Muscle layer of duodenum (tissue), 2 donors: ENCODE measurements around the gene CRB3.
"Not testable (repeated sequence)": the region's sequence is repeated elsewhere in the genome, so short reads cannot be mapped to it uniquely, and the experiment has no call there.

ENCODE experiments used
- H3K27ac ChIP-seq: one replicate; pipeline ENCODE4 v1.7.0; 2013; ENCODE audit warnings: mild to moderate bottlenecking, low read length
- H3K27me3 ChIP-seq: one replicate; pipeline ENCODE4 v1.7.0; 2013; ENCODE audit warnings: low read depth, mild to moderate bottlenecking, control low read depth, low read length
- H3K36me3 ChIP-seq, 2 donors: one replicate each; pipeline ENCODE4 v1.7.0; 2013; ENCODE audit warnings: low read length in 2 of 2, control low read depth in 1 of 2, mild to moderate bottlenecking in 1 of 2; ENCODE audit not compliant: insufficient read depth in 2 of 2, control insufficient read depth in 1 of 2
- H3K4me1 ChIP-seq, 2 donors: one replicate each; pipeline ENCODE4 v1.7.0; 2013; ENCODE audit warnings: low read length in 2 of 2, mild to moderate bottlenecking in 2 of 2, control low read depth in 1 of 2, moderate library complexity in 1 of 2; ENCODE audit not compliant: insufficient read depth in 2 of 2, control insufficient read depth in 1 of 2
- H3K4me3 ChIP-seq, 2 donors: one replicate each; pipeline ENCODE4 v1.7.0; 2013; ENCODE audit warnings: low read length in 2 of 2, low read depth in 1 of 2, mild to moderate bottlenecking in 1 of 2
- H3K9me3 ChIP-seq, 2 donors: one replicate each; pipeline ENCODE4 v1.7.0; 2013; ENCODE audit warnings: low read length in 2 of 2, control low read depth in 1 of 2, mild to moderate bottlenecking in 1 of 2; ENCODE audit not compliant: control insufficient read depth in 1 of 2
- donor health status: healthy.

CRB3 gene

GRCh38 chr19:6500837-6501739, 37.0 kb downstream of the CRB3 start:
- H3K4me3 ChIP-seq = peak overlapping the region in 1 of 2 donors; percentile 62
- no peaks in the 10 kb centered on the region for H3K36me3 ChIP-seq
- no peak overlapping the region for H3K27ac ChIP-seq
- H3K4me1 ChIP-seq = peaks cover 0 to 14% of the 10 kb centered on the region in 2 donors
- peaks cover 25% of the 10 kb centered on the region for H3K27me3 ChIP-seq
- no peaks in the 10 kb centered on the region for H3K9me3 ChIP-seq

GRCh38 chr19:6501740-6502648, 37.9 kb downstream of the CRB3 start, which contains the start of gene TUBB4A:
Gene TUBB4A (minus strand): TSS chr19:6502309. CDS start chr19:6502212, 97 bp downstream.
- Histone ChIP-seq H3K4me1 (peaks cover 0 to 14% of the 10 kb centered on the region in 2 donors), H3K27ac (no peak within 1 kb of the TSS), H3K9me3 (no peaks in the 10 kb centered on the region), H3K4me3 (peak within 1 kb of the TSS in 1 of 2 donors; percentile 62), H3K36me3 (no peaks in the 10 kb centered on the region), H3K27me3 (peaks cover 25% of the 10 kb centered on the region)

GRCh38 chr19:6503407-6504201, 39.5 kb downstream of the CRB3 start:
- Histone ChIP-seq H3K4me1 (peaks cover 0 to 14% of the 10 kb centered on the region in 2 donors), H3K9me3 (no peaks in the 10 kb centered on the region), H3K27me3 (peaks cover 25% of the 10 kb centered on the region), H3K27ac (no peak overlapping the region), H3K36me3 (no peaks in the 10 kb centered on the region), H3K4me3 (no peak overlapping the region)

- not testable (repeated sequence) for H3K4me1 ChIP-seq, H3K4me3 ChIP-seq, H3K27me3 ChIP-seq, H3K27ac ChIP-seq, H3K36me3 ChIP-seq, H3K9me3 ChIP-seq
Observed at GRCh38 chr19:6508028-6508771, 44.1 kb downstream of the CRB3 start.

GRCh38 chr19:6509118-6509971, 45.3 kb downstream of the CRB3 start:
- no peaks in the 10 kb centered on the region for H3K4me1 ChIP-seq
- H3K36me3 ChIP-seq = no peaks in the 10 kb centered on the region
- no peak overlapping the region for H3K4me3 ChIP-seq
- H3K27ac ChIP-seq = no peak overlapping the region
- no peaks in the 10 kb centered on the region for H3K27me3 ChIP-seq
- H3K9me3 ChIP-seq = no peaks in the 10 kb centered on the region

- no peak overlapping the region for H3K27ac ChIP-seq
- H3K36me3 ChIP-seq = no peaks in the 10 kb centered on the region
- H3K4me3 ChIP-seq = no peak overlapping the region
- H3K9me3 ChIP-seq = no peaks in the 10 kb centered on the region
- no peaks in the 10 kb centered on the region for H3K27me3 ChIP-seq
- no peaks in the 10 kb centered on the region for H3K4me1 ChIP-seq
Observed at GRCh38 chr19:6510618-6511017, 46.5 kb downstream of the CRB3 start.

GRCh38 chr19:6514089-6514488, 50.0 kb downstream of the CRB3 start:
- Histone ChIP-seq H3K4me1 (peaks cover 0 to 12% of the 10 kb centered on the region in 2 donors), H3K27me3 (no peaks in the 10 kb centered on the region), H3K36me3 (no peaks in the 10 kb centered on the region), H3K9me3 (no peaks in the 10 kb centered on the region), H3K4me3 (no peak overlapping the region), H3K27ac (no peak overlapping the region)

GRCh38 chr19:6514926-6515544, 51.0 kb downstream of the CRB3 start:
- H3K9me3 ChIP-seq = no peaks in the 10 kb centered on the region
- H3K27me3 ChIP-seq = no peaks in the 10 kb centered on the region
- H3K4me1 ChIP-seq = peaks cover 0 to 12% of the 10 kb centered on the region in 2 donors
- no peak overlapping the region for H3K4me3 ChIP-seq
- H3K36me3 ChIP-seq = no peaks in the 10 kb centered on the region
- H3K27ac ChIP-seq = no peak overlapping the region

- H3K4me3 ChIP-seq = peak overlapping the region; percentile 73 to 78
- H3K36me3 ChIP-seq = no peaks in the 10 kb centered on the region
- H3K27ac ChIP-seq = no peak overlapping the region
- peaks cover 0 to 12% of the 10 kb centered on the region in 2 donors for H3K4me1 ChIP-seq
- H3K9me3 ChIP-seq = no peaks in the 10 kb centered on the region
- H3K27me3 ChIP-seq = no peaks in the 10 kb centered on the region
Observed at GRCh38 chr19:6516018-6516658, 52.1 kb downstream of the CRB3 start.
